WTC11 (cell line): Measurements from ENCODE around the gene QTRT2.

Experiments used
- ZNF396 ChIP-seq: fragments of 250-450 bp; sonication (Bioruptor Pico); IDR thresholded peaks from 2 replicates; pipeline ENCODE4 v1.8.0; 2021; ENCODE audit warnings: mild to moderate bottlenecking, moderate library complexity, borderline replicate concordance
- TF ChIP-seq, protein P1 (sequence below): fragments of 200-600 bp; IDR thresholded peaks from 2 replicates; pipeline ENCODE4 v1.8.0; 2022; ENCODE audit warnings: antibody characterized with exemption
- TF ChIP-seq, protein P2 (sequence below): sonication (generic); formaldehyde crosslinking; IDR thresholded peaks from 2 replicates; pipeline ENCODE4 v1.8.1; 2022; ENCODE audit warnings: low read depth, mild to moderate bottlenecking, moderate library complexity, missing genetic modification reagents, borderline replicate concordance

DNA sequence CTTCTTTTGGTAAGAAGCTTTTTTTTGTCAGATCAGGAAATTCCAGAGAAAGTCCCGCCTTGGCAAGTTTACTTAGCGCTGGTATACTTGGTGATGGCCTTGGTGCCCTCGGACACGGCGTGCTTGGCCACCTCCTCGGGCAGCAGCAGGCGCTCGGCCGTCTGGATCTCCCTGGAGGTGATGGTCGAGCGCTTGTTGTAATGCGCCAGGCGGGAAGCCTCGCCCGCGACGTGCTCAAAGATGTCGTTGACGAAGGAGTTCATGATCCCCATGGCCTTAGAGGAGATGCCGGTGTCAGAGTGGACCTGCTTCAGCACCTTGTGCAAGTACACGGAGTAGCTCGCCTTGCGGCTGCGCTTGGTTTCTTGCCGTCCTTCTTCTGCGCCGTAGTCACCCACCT lies 46.6 kb downstream of the QTRT2 start:
- TF ChIP-seq, protein P1, sequence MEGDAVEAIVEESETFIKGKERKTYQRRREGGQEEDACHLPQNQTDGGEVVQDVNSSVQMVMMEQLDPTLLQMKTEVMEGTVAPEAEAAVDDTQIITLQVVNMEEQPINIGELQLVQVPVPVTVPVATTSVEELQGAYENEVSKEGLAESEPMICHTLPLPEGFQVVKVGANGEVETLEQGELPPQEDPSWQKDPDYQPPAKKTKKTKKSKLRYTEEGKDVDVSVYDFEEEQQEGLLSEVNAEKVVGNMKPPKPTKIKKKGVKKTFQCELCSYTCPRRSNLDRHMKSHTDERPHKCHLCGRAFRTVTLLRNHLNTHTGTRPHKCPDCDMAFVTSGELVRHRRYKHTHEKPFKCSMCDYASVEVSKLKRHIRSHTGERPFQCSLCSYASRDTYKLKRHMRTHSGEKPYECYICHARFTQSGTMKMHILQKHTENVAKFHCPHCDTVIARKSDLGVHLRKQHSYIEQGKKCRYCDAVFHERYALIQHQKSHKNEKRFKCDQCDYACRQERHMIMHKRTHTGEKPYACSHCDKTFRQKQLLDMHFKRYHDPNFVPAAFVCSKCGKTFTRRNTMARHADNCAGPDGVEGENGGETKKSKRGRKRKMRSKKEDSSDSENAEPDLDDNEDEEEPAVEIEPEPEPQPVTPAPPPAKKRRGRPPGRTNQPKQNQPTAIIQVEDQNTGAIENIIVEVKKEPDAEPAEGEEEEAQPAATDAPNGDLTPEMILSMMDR: no peak
- TF ChIP-seq ZNF396 (CRISPR knock-in tag): no peak
- TF ChIP-seq, protein P2, sequence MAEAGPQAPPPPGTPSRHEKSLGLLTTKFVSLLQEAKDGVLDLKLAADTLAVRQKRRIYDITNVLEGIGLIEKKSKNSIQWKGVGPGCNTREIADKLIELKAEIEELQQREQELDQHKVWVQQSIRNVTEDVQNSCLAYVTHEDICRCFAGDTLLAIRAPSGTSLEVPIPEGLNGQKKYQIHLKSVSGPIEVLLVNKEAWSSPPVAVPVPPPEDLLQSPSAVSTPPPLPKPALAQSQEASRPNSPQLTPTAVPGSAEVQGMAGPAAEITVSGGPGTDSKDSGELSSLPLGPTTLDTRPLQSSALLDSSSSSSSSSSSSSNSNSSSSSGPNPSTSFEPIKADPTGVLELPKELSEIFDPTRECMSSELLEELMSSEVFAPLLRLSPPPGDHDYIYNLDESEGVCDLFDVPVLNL (CRISPR knock-in tag): no peak
